Activated CD8-positive, alpha-beta memory T cell treated with anti-CD3 and anti-CD28 coated beads for 4 hours (primary cell): Measurements from ENCODE around the gene HPCAL1.

Experiments used
- DNase-seq, 2 donors: peaks; one replicate each; pipeline ENCODE4 v3.0.0-alpha.2; 2020; ENCODE audit warnings: low read depth in 2 of 2

HPCAL1 gene

DNA sequence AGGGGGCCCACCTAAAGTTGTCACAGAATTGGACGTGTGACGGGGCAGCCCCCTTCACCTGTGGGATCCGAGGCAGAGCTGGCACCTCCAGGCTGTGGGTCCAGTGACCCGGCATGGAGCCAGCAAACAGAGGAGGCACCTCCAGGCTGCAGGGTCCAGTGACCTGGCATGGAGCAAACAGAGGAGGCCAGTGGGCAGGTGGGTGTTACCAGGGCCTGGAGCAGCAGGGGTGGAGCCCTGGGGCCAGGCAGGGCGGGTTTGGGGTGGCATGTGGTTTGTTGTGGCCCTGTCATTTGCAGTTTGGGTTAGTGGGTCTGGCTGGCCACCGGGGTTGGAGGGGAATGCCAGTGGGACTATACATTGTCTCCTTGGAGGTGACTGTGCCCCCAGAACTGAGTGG lies 68.2 kb downstream of the HPCAL1 start:
- DNase-seq = no peak

DNA sequence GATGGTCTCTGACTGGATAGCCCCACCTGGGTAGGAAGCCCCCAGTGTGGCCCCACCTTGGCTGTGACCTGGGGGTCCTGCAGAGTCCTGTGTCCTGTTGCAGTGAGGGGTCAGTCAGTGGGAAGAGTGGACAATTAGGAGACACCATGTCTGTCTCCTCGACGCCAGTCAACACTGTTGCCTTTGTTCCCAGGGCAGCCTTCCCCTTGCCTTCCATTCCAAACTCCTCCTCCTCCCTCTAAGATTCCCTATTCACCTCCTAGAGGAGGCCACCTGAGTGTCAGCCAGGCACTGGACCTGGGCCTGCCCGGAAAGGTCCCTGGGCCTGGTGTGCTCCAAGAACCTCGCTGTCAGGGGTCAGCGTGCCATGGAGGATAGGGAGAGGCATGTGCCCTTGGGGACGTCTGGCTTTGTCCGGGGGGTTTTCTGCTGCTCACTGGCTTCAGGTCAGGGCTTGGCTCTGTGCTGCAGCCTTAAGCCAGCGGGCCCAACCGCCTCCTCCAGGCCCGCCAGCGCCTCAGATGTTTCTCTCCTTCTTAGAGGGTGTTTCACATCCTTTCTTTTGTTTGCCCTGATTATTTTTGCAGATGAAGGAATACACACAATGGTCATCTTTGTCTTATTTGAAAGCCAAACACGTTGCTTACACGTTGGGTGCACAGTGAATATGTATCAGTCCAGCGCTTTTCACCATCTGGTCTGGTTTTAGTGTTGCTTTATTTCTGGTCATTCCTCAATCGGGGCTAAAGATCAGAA lies 68.9 kb downstream of the HPCAL1 start:
- DNase-seq = no peak

DNA sequence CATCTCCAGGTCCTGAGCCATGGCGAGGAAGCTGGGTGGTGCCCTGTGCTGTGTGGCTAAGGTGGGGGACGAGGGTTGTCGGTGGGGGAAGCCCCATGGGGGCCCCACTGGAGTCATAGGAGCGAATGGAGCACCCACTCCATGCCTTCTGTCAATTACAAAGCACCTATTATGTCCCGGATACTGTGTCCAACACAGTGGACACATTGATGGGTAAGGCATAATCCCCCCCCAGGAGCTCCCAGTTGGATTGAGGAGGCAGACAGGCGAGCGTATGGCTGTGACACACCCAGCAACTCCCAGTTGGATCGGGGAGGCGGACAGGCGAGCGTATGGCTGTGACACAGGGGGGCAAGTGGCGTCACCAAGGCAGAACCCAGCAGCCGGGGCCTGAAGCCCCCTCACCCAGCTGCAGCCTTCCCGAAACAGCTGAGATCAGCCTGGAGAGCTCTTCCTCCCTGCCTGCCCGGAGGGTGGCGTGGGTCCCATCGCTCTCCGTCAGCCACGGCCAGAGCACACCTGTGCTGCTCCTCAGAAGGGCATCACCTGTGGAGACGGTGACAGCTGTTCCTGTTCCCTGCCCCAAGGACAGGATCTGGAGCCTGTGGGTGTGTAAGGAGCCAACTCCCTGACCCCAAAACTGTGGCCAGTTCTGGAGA lies 69.6 kb downstream of the HPCAL1 start:
- no peak for DNase-seq

DNA sequence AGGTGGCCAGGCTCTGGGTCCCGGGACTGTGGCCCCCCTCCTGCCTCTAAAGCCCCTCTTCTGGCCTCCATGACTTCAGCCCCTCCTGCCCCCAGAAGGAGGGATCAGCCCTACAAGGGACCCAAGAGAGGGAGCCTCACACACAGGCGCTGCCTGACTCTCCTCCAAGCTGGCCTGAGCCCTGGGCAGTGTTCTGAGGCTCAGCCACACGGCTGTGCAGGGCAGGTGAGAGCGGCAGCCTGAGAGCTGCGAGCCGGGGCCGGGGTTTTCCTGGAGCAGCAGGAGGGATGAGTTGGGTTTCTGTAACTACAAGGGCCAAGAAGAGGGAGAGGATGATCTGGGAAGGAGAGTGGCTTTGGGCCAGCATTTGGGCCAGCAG lies 70.1 kb downstream of the HPCAL1 start:
- no peak for DNase-seq

DNA sequence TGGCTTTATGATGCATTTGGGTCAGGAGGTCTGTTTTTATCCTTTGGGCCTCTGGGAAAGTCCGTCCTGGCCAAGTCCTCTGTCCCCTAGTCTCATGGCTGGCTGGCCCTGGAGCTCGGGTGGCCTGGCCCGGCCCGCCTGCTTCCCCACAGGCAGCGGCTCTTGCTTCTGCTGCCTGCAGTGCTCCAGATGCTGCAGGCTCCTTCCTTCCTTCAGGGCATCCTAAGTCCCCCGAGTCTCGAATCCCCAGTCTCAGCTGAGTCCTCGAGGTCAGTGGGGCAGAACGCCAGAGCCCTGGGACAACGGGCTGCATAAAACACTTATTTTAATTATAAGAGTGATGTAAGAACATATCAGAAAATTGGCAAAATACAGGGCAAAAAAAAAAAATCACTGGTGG lies 71.2 kb downstream of the HPCAL1 start:
- no peak for DNase-seq

DNA sequence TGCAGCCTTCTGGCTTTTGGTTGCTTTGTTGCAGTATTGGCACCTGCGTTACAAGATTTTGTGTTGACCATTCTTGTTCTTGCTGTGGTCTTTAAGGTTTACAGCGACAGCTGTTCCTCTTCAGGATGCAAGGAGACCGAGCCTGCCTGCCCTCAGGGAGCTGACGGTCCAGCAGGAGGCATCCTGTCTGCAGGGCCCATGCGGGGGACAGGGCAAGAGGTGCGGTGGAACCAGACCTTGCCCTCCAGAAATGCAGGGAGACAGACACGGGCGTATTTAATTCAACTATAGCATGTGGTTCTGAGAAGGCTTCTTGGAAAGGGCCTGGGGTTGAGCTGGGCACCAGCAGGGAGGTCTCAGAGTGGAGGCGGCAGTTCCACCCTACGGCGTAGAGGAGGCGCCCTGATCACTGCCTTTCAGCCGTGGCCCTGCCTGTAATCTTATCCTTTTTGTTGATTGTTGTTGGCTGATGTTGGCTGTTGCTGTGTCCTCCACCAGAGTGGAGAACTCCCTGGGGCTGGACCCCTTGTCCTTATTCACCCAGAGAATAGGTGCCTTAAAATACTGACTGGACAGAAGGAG lies 71.7 kb downstream of the HPCAL1 start:
- DNase-seq = no peak

DNA sequence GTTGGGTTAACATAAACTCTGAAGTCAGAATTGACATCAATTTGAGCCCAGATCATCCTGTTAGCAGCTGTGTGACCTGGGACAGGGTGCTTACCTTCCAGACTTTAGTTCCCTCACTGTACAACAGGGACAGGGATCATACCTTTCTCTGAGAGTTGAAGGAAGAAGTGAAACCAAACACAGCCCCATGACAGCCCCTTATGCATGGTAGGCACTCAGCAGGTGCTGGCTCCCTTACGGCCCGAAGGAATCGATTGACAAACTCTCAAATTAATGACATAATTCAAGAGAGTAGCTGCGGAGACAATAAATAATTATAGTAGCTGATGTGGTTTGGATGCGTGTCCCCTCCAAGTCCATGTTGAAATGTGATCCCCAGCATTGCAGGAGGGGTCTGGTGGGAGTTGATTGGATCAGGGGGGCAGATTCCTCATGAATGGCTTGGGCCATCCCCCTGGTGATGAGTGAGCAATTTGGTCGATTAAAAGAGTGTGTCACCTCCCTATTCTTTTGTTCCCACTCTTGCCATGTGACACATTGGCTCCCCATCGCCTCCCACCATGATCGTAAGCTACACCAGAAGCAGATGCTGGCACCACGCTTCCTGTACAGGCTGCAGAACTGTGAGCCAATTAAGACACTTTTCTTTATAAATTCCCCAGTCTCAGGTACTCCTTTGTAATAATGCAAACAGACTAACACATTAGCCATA lies 73.0 kb downstream of the HPCAL1 start:
- no peak for DNase-seq

DNA sequence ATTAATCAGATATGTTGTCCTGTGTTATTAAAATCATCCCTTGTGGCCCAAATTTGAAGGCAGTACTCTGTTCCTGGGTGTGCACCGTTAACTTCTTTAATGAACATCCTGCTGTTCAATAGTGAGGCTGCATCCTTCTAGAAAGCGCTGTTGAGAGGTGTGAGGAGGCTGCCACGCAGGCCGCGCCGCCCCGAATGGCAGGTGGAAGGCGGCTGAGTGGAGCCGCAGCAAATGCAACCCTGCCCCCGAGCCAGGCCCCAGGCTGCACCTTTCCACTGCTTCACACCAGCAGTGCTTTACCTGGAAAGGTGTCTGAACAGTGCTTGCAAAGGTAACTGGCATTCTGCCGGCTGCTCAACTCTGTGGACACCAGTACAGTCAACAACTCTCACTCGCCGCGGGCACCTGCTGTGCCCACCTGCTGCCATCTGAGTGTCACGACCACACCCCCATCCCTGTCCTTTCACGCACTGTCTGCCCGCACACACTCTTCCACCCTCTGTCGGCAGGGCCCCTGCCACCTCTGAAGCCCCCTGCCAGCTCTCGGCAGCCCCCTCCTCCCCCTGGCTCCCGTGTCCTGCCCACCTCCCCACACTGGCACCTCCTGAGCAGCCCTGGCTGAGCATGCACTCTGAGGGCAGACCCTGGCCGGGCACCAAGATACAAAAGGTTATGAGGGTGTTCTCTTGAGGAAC lies 74.5 kb downstream of the HPCAL1 start:
- no peak for DNase-seq

DNA sequence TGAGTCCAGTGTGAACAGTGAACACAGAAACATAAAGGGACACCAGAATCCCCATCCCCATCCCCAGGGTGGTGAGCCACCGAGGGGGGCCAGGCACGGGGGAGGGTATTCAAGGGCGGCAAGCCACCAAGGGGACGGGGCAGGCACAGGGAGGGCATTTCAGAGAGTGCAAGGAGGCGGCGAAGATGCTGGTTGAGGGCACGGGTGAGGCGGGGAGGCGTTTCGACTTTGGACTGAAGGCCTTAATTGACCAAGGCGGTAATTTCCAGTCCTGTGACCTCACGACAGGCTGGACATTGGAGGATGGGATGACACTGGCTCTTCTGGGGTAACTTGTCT lies 75.0 kb downstream of the HPCAL1 start:
- DNase-seq = no peak

DNA sequence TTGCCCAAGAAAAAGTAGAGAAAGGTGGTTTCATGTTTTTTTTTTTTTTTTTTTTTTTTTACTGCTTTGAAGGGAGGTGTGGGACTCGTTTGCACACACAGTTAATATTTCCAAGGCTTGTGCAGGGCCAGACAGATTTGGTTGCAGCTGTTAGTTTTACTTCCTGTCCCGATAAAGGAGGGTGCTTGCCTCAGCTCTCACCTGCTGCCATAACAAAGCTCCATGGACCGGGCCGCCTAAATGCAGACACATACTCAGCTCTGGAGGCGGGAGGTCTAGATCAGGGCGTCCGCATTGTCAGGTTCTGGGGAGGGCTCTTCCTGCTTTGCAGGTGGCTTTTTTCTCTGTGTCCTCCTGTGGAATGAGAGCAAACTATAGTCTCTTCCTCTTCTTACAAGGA lies 75.5 kb downstream of the HPCAL1 start:
- DNase-seq = no peak

DNA sequence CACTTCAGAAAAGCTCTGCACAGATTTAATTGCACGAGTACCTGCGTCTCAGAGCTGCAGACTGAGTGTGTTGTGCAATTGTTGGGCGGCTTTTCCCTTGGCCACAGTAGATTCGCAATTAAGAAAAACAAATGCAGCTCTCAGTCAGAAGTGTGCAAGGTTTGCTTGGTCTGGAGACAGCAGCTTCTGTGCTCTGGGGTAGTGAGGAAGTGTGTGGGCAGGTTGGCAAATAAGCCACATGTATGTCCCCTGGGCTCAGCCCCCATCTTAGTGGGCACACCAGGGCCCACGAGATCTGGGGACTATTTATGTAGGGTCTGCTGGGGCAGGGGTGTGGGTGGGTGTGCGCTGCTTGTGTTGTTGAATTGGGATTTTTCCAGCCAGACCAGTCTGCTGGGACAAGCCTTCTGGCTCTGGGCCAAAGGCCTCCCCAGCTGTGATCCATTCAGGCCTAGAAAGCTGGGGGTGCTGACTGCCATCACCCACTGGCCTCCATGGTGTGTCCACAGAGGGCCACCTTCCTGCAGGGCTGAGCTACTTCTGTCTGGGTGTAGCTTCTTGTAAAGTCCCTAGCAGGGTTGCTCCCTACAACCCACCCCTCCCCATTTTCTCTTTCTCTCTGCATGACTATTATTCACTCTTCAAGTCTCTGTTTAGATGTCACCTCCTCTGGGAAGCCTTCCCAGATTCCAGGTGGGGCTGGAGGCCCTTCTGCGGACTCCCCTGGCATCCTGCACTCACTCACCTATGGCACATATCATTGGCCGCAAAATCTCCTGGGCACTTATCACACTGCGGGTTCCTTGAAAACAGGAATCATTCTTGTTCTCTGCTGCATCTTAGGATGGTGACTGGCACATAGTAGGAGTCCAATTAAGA lies 77.6 kb downstream of the HPCAL1 start:
- no peak for DNase-seq

DNA sequence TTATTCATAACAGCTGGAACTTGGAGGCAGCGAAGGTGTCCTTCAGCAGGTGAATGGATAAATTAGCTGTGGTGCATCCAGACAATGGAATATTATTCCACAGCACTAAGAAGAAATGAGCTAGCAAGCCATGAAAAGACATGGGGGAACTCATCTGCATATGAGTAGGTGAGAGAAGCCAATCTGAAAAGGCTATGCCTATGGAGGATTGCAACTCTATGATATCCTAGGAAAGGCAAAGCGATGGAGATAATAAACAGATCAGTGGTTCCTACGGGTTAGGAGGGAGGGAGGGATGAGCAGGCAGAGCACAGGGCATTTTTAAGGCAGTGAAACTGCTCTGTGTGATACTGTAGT lies 79.3 kb downstream of the HPCAL1 start:
- no peak for DNase-seq

DNA sequence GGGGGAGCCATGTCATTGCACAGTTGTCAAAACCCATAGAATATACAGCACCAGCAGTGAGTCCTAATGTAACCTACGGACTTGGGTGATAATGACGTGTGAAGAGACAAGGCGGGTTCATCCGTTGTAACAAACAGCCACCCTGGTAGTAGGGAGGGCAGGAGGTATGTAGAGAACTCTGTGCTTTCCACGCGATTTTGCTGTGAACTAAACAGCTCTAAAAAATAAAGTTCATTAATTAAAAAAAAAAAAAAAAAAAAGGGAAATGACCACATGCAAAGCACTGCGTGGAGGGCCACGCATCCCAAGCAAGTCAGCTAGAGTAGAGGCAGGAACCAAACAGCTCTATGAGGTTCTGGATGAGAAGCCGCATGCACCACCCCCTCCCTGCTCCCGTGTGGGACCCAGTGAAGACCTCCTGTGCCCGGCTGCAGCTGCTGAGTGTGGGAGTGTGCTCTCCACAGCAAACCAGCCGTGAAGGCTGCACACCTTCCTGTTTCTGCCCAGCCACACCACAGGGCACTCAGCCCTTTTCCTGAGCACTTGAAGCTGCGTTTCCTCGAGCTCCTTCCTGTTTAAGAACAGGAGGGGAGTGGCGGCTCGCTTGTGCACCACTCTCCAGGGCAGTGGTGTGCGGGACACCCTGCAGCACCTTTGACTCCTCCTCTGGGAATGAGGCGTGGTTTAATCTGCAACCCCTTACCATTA lies 79.8 kb downstream of the HPCAL1 start:
- no peak for DNase-seq

DNA sequence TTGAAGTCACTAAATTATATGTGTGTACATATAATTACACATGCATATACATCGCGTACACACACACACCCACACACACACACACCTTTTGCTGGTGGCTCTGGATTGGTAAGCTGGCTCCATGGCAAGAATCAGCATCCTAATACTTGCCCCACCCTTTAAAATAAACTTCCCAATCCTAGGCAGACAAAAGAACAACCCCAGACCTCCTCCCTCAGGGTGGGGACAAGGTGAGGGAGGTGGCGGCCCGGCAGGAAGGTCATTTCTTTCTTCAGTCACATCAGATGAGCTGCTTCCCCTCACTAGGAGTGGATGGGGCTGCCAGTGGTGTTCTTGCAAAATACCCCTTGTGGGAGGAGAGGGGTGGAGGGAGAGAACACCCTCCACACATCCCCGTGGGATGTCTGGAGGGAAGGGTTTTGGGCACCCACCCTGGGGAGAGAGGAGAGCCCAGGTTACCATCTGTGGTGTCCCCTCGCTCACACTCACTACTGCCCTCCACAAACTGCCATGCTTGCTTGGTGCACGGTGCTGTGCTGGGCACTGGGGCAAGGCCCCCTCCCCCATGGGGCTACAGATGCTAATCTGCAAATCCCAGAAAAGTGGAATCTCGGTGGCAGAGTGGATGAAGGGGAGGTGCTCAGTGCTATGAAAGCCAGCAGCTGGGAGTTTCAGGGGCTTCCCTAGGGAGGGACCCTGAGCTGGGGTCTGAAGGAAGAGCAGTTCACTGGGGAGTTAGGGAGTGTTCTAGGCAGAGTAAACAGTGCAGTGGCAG lies 81.4 kb downstream of the HPCAL1 start:
- no peak for DNase-seq

DNA sequence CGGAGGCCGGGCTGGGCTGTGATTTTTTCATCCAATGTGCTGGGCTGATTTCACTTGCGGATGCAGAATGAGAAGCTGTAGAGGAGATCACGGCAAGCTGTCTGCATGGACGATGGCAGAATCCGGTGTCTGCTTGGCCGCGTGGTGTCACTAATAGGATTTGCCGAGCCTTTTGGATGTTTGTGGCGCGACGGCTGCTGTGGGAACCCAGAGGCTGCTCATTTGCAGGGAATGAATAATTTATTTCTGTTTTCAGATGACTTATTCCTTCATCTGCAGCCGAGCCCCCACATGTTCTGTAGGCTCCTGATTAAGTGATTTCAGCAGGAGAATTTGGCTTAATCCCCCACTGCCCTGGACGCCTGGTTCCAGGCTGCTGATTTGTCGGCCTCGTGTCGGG lies 82.8 kb downstream of the HPCAL1 start:
- no peak for DNase-seq

DNA sequence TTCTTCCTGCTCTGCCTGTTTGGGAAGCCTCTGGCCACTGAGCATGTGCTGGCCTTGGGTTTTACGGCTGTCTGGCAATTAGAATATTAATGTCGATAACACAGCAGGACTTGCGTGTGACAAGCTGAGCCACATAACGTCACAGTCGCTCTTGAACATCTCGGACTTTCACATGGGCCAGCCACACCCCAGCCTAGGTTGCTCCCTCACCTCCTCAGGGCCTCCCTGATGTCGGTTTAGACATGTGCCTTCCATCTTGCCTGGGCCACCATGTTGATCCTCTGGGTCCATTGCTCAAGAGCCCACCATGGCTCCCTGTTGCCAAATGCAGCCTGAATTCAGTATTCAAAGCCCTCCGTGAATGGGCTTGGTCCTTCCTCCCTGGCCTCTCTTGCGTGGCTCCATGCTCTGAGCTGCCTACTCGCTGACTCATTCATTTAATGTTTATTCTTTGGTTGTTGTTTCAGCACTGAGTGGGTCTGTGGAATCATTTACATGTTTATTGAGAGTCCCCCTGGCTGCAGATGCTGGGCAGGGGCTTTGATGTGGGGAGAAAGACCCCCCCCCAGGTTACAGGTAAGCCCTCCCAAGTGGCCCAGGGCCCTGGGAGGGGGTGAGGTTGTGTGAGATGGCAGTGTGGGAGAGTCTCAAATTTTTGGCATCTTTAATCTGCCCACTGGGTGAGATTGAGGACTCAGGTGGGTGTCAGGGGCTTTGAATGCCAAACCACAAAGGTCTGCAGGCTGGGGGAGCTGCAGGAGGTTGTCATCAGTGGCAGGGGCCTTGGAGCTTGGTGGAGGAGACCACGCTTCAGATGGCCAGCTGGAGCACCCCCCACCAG lies 83.4 kb downstream of the HPCAL1 start:
- no peak for DNase-seq

DNA sequence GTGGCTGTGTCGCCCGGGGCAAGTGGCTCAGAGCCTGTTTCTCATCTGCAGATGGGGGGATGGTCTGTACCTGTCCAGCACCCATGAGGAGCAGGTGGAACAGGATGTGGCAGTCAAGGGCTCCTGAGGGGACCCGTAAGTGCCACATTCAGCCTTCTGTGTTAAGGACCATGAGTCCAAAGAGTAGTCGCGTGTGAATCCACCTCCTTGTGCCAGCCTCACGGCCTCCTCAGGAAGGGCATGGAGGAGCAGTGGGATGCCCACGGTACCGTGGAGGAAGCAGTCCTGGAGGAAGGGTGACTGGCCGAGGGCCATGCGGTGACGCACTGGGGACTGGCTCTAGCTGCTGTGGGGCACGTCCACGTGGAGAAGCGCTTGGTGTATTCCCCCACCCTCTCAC lies 84.3 kb downstream of the HPCAL1 start:
- no peak for DNase-seq

DNA sequence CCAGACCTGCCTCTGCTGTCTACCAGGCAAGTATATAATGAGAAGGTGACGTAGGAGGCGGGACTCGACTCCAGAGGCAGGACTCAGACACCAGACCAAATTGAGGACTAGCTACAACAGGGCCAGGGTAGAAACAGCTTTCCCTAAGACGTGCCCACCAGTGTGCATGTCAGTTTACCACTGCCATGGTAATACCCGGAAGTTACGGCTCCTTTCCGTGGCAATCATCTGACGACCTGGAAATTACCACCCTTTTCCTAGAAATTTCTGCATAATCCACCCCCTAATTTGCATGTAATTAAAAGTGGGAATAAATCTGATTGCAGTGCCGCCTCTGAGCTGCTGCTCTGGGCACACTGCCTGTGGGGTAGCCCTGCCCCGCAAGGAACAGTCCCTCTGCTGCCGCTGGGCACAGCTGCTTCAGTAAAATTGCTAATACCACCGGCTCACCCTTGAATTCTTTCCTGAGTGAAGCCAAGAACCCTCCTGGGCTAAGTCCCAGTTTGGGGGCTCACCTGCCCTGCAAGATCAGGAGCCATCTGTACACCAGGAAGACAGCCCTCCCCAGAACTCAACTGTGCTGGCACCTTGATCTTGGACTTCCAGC lies 86.4 kb downstream of the HPCAL1 start:
- no peak for DNase-seq

DNA sequence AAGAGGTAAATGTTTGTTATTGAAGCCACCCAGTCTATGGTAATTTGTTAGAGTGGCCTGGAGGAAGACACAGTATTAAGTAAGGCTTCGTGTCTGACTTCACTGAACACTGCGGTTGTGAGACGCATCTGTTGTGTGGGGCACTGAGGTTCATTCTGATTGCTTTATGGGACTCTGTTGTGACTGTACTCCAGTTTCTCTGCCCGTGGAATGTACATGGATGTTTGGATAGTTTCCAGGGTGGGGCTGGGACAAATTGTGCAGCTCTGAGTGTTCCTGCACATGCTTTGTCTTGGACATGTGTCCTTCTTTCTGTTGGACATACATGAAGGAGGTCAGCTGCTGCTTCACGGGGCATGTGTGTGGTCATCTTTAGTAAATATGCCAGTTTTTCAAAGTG lies 86.9 kb downstream of the HPCAL1 start:
- no peak for DNase-seq
